ENCODE results near the gene FBXL7.
"Not testable (repeated sequence)": the region's sequence is repeated elsewhere in the genome, so short reads cannot be mapped to it uniquely, and the experiment has no call there.

The FBXL7 gene

DNA sequence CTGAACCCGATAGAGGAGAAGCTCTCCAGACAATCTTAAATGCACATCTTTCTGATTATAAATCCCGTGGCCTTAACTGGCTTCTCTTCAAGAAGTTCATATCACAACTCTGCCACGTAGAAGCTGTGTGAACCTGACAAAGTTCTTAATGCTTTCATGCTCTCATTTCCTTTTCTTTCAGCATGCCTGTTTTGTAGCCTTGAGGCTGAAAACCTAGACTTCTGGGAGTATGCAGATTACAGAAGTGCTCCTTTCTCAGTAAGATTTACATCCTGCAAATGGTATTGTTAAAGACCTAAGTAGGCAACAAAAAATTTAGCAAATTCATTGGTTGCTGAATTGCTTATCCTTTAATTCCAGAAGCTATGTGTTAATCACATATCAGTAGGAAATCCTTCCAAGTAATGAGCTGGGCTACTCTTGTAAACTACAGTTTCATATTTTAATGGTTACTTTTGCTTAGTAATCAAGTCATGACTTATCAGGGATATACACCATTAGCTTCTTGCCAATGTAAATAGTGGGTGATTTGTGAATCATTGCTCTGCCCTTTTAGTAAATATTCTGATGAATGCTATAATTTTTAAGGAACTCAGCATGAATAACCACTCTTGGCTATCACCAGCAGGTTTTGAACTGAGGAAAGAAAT lies 334.7 kb downstream of the FBXL7 start:
- DNase-seq = no peak

DNA sequence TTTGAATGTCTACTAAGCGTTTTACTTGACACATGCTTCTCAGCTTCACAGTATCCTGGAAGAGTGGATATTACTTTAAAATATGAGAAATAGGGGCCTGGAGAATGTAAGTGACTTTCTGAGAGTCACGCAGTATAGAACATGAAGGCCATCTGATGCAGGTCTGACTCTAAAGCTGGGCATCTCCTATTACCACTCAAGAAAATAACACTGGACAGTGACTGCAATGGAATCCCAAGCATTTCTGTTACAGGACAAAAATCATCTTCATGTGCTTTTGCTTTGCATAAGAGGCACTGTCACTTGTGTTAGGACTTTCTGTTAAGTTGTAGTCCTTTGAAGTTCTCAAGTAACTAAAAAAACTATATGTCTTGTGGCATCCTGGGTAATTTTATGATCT lies 335.5 kb downstream of the FBXL7 start:
- no peak for DNase-seq

DNA sequence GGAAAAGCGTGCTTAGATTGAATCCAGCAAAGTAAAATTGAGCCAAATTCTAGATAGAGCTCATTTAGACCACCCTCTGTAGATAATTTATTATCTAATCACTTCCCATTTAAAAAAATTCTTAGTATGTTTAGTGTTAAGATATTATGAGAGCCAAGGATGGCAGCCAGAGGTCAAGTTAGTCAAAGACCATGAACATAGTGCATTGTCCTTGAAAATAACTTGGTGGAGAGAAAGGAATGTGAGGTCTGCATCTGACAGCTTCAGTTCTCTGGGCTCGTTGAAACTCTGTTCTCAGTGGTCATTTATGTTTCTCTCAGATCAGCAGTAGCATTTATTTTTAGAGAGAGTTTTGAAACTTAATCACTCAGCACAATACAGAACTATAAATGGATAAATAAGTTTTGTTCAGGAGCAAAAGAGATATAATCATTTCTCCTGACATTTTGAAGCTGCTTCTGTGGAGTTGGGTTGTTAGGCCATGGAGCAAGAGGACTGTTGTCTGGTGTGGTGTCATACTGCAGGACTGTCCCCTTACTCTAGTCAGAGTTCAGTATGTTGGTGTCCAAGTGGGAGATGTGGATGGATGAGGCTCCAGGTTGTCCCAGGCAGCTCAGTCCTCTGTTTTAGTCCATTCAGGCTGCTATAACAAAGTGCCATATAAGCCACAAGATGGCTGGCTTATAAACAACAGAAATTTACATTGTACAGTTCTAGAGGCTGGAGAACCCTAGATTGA lies 337.7 kb downstream of the FBXL7 start:
- DNase-seq = no peak

DNA sequence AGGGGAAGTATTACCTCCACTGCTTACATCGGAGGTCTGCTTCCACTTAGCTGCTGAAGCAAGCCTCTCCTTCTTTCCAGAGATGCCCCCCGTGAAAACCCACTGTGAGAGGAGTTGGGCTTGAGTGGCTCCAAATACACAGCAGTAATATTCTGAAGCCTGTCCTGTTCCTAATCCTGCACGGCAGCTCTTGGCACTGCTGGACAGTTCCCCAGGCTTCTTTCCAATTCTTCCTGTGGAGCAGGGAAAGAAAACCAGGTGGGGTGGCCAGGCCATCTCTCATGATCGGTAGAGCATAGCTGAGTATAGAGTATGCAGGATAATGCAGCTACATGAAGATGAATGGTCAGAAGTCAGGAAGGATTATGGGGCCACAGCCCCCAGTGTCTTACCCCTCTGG lies 344.3 kb downstream of the FBXL7 start:
- DNase-seq = no peak

DNA sequence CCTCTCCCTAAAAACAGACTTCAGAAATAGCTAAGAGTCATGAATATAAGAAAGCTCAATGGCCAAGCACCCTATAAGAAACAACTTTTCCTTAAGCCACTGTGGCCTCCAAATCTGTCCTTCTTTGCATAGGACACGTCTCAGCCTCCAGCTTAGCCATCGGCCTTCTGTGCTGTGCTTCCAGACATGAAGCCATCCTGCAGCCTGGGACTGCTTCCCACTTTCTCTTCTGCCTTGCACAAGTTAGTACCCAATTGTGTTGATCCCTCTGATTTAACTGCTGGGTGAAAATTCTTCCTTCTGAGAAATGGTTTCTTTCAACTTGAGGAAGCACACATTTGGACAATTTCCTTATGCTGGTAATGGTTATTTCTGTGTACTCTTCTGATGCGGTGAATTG lies 344.9 kb downstream of the FBXL7 start:
- DNase-seq = no peak

DNA sequence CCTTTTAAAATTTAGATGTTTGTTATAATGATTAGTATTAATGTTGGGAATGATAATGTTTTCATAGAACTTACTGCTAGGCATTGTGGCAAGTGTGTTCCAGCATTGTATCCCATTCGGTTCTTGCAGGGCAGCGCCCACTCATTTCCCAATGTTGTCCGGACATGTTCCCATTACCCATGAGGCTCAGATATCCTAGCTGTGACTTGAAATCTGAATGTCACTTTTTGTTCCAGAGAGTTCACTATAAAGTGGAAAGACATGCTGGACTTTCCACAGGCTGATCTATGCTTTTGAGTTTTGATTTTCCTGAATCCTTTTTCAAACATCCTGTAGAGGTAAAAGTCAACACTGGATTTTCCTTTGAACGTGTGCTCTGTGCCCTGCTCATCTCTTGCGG lies 350.6 kb downstream of the FBXL7 start:
- DNase-seq = no peak

DNA sequence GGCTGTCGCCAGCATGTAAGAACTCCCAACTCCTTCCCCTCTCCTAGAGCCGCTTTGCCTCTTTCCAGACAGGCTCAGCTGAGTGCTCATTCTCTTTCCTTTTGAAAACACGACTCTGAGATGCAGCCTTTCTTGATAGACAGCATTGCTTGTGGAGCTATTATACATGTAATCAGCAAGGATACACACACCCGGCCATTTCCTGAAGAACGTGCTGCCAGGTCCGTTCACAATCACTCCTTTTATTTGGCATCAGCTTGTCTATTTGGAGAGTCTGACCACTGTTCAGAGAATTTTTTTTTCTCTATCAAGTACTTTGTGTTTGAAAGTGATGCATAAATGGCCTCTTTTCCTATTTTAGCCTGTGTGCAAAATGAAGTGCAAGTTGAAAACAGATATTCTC lies 351.0 kb downstream of the FBXL7 start:
- DNase-seq = no peak

DNA sequence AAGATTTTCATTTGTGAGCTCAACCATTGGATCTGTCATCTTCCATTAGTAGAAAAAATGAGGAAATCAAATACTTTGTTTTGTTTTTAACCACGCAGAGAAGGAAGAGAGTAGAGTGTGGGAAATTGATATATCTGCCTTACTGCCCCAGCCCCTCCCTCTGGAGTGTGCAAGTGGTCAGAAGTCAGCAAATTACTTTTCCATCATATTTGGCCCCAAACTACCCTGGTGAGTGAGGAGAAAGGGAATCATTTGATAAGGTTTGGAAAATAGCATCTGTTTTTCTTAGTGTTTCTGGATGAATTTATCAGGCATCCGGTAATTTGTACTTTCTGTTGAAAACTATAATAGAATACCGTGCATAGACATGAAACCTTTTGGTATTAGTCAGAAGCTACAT lies 352.2 kb downstream of the FBXL7 start:
- DNase-seq = no peak

DNA sequence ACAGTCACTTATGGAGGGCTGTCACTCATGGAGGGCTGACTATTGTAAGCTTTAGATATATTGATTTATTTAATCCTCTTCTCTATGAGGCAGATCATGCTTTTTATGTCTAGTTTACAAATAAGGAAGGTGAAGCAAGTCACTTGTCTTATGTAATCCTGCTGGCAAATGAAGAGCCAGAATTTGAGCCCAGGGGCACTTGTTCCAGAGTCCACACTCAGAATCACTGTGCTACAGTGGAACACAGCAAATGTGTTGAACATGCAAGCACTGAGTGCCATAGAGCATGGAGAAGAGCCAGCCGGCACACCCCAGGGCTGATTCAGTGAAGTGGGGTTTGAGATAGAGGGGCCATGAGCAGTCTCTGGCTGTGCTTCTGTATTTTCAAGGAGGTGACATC lies 353.0 kb downstream of the FBXL7 start:
- DNase-seq = no peak

DNA sequence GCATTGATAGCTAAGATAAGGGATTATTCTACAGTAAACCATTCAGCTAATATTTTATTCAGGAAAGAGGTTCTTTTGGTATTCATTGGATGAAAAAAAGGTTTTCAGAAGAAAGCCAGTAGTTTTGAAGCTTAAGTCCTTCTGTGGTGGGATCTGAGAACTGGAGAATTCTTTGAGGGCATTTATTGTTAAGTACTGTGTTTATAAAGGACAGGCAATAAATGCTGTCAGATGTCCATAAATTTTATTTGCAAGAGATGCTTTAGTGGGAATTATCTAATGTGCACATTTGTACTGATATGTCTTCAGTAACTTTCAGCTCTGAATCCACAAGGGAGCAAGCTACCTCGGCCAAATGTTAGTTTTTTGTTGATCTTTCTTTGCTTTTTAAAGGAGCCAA lies 358.3 kb downstream of the FBXL7 start:
- DNase-seq = no peak

DNA sequence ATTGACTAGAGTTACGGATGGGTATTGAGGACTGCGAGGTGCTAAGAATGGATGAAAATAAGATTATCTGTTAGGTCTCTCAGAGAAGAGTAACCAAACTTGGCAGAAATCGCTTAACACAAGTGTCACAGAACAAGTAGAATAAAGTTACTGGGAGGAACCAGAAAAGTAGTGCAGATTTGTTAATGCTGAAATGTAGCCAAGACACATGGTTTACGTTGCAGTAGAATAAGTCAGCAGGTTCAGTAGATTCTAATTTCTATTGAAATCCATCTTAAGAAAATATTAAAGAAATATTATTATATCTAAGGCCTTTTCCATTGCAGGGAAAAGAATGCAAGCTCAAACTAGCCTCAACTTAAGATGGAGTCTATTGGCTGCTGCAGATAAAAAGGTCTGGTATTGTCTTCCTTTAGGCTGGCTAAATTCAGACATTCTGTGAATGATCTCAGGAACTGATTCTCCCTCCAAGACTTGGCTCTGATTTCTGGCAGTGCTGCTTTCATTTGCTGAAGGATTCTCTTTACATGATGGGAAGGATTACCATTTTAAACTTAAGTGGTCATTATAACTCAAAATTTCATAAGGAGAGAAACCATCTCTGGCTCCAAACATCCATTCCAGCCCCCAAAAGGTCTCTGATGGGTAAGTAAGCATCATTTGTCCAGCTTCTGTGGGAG lies 364.7 kb downstream of the FBXL7 start:
- DNase-seq = no peak

DNA sequence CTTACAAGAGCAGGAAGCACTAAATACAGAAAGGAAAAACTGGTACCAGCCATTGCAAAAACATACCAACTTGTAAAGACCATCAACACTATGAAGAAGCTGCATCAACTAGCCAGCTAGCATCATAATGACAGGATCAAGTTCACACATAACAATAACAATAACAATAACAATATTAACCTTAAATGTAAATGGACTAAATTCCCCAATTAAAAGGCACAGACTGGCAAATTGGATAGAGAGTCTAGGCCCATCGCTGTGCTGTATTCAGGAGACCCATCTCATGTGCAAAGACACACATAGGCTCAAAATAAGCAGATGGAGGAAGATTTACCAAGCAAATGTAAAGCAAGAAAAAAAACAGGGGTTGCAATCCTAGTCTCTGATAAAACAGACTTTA lies 372.3 kb downstream of the FBXL7 start:
- DNase-seq = not testable (repeated sequence)

DNA sequence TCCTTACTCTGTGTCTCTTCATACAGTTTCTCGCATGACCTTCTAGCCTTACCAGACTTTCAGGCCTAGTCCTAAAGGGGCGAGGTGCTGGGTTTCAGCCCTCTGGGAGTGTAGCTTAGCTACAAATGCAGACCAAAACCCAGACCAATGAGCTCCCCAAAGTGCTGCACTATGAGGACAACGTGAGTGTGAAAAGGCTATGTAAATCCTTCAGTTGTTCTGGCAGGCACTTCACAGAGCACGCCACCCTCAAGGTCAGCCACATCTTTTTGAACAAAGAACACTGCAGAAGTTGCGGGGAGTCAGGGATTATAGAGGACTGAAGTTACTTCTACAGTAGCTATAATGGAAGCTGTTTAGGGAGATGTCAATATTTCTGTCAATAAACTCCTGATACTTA lies 377.9 kb downstream of the FBXL7 start:
- DNase-seq = no peak

DNA sequence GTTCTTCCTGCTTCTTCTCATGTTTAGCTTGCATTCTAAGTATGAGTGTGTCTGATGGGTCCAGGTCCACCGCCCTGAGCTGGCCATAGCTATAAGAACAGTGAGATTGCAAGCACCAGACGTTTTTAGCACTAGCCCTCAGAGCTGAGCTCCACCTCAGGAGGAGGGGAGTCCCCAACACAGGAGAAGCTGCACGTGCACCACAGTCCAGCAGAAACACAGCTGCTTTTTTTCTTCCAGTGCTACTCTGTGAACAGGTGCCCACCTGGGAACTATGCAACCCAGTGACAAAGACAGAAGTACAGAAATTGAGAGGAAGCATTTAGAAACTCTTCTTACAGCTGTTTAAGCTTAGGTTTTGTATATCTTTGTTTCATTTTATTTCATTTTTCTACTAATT lies 380.2 kb downstream of the FBXL7 start:
- no peak for DNase-seq

DNA sequence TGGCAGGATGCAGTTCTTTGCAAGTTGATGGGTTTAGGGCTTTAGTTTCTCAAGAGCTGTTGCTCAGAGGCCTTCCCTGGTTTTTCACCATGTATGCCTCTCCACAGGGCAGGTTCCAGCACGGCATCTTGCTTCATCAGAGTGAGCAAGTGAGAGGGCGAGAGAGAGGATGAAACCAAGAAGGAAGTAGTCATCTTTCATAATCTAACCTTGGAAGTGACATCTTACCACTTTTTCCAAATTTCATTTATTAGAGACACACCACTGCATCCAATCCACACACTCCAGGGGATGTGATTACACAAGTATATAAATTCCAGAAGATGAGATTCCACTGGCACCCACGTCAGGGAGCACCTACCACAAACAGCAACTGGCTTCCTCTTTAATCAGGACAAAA lies 385.2 kb downstream of the FBXL7 start:
- DNase-seq = no peak

DNA sequence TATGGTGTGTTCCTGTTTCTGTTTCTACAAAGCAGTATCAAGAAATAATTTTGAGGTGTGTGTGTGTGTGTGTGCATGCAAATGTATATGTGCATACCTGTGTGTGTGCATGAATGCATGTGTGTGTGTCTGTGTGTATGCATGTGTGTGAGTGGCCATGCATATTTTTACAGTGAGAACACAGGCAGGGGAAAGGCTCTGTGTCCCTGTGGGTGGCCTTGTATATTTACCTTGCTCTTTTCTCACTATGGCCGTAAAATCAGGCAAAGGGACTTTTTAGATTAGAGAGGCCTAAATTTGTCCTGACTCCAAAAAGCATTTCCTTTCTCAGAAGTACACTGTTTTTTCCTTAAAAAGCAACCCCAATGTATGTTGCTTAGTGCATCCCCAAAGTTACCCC lies 386.2 kb downstream of the FBXL7 start:
- no peak for DNase-seq

DNA sequence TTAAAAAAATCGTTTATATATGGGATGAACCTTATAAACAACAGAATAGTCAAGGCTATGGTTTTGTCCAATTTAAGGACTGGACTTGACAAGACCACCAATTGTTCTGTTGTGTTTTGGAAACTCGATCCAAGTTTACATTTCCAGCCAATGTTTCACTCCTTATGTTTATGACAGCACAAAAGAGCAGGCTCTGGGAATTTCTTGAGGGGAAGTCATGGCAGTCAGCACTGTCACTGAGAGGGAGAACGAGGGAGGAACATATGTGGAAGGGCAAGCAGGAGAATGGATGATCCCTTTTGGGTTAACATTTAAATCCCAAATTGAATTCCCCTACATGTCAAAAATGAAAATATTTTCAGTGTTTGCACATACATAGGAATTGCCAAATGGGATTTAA lies 387.1 kb downstream of the FBXL7 start:
- no peak for DNase-seq

DNA sequence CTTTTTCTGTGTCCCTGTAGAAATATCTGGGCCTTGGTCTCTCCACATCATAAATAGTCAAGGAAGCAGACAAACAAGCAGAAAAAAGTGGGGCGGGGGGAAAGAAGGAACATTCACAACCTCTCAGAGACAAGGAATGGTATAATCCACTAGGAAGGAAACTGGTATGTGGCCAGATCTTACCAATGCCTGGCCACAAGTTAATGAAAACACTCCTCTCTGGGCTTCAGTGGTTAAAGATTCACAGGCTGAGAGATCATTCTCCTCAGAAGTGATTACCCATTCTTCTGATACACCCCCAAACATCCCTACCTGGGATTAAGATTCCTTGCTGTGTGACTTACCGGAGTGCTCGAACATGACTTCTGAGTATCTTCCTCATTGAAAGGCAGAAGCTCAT lies 389.0 kb downstream of the FBXL7 start:
- DNase-seq = no peak

DNA sequence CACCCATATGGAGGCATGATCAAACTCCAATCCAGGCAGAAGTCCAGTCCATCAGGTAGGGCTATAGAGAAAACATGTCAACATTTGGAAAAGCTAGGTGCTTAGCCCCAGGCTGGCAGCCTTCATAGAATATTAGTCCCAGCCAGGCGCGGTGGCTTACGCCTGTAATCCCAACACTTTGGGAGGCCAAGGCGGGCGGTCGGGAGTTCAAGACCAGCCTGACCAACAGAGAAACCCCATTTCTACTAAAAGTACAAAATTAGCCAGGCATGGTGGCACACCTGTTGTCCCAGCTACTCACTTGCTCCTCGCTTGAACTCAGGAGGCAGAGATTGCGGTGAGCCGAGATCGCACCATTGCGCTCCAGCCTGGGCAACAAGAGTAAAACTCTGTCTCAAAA lies 393.9 kb downstream of the FBXL7 start:
- no peak for DNase-seq

DNA sequence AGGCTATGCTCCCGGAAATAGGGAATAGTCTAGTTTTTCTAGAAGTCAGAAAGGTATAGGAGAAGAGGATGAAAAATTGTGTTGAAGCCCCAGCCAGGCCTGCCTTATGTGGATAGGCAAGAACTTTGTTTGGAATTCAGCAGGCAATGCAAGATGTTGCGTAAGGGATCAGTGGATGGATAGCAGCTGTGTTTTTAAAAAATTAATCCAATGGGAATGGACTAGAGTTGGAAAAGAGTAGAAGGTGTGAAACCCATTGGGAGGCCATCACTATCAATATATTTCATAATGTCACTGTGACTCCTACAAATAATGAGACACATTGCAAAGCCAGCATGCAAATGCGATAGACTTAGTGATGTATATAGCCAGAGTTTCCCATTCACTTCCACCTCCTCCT lies 397.7 kb downstream of the FBXL7 start:
- DNase-seq = no peak

DNA sequence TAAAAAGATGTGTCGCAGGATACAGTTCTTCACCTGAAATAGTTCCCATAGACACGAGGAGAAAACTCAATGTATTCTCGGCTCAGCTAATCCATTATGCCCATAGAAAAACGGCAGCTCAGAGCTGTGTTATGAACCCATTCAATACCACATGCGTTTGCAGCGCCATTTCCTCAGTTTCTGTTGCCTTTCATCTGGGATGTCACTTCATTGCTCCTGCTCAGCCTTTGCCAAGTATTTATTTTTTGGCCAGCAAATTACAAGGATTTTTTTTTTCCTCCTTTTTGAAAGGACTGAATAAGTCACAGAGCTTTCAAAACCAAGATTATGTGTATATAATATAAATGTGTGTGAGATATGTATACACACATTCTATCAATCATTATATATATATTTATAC lies 398.7 kb downstream of the FBXL7 start:
- no peak for DNase-seq

DNA sequence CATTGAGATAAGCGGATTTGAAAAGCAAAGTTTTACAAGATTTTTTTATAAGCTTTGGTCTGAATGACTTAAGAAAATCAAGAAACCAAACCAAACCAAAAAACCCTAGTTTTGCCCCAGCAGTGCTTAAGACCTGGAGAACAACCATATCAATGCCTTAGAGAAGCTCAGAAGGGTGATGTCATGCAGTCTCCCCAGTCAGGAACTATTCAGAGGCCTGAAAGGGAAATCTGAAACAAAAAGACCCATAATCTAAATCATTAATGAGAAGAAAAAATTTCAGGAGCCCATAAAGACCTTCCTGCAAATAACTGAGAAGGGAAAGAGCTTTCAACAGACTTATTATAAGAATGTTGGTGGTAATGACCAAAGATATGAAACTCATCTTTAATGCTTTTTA lies 399.5 kb downstream of the FBXL7 start:
- no peak for DNase-seq

DNA sequence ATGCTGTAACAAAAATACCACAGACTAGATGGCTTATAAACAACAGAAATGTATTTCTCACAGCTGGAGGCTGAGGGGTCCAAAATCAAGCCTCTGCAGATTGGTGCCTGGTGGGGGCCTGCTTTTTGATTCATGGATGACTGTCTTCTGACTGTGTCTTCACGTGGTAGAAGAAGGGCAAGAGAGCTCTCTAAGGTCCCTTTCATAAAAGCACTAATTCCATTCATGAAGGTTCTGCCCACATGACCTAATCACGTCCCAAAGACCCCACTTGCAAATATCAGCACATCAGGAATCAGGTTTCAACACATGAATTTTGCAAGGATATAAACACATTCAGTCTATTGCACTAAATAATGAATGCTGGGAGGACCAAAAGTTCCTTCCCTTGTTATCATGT lies 401.2 kb downstream of the FBXL7 start:
- DNase-seq = no peak

DNA sequence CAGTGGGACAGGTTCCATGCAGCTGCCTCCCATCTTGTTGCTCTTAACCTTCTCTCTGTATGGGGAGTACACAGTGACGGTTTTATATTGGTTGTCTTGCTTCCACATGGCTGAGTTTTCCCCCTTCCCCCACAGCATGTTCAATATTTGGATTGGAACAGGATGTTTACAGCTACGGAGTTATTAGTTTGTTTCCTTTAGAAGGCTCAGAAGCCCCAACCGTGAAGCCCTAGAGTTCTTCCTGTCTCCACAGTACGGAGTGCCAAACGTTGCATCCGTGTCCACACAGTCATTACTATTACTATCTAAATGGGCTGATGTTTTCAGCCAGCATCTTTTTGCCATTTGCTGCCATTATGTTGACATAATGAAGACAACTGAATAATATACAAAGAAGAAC lies 402.1 kb downstream of the FBXL7 start:
- peak; percentile 32 for DNase-seq

All from NCI-H510A (cell line).